Activated CD4-positive, alpha-beta T cell treated with anti-CD3 and anti-CD28 coated beads, Interleukin-2, amount 50 U/mL, for 4 hours (primary cell): ENCODE measurements around the gene ELOVL2.
"Not testable (repeated sequence)": the region's sequence is repeated elsewhere in the genome, so short reads cannot be mapped to it uniquely, and the experiment has no call there.

ENCODE experiments used
- DNase-seq, 2 experiments: peaks; one replicate each; pipeline ENCODE4 v3.0.0-alpha.2; 2020

The ELOVL2 gene

GRCh38 chr6:11017090-11017489, 27.0 kb downstream of the ELOVL2 start:
- DNase-seq = no peak

GRCh38 chr6:11016452-11016851, 27.7 kb downstream of the ELOVL2 start:
- DNase-seq = no peak

GRCh38 chr6:11015102-11015501, 29.0 kb downstream of the ELOVL2 start:
- no peak for DNase-seq

GRCh38 chr6:11013721-11014070, 30.4 kb downstream of the ELOVL2 start:
- DNase-seq = no peak

- no peak for DNase-seq
Measured at GRCh38 chr6:11012976-11013720, 31.0 kb downstream of the ELOVL2 start.

- DNase-seq = no peak
Measured at GRCh38 chr6:11012295-11012754, 31.8 kb downstream of the ELOVL2 start.

- DNase-seq = no peak
Measured at GRCh38 chr6:11011787-11012234, 32.3 kb downstream of the ELOVL2 start.

GRCh38 chr6:11009353-11009752, 34.8 kb downstream of the ELOVL2 start:
- DNase-seq = no peak

- no peak for DNase-seq
Measured at GRCh38 chr6:11008821-11009220, 35.3 kb downstream of the ELOVL2 start.

- DNase-seq = no peak
Measured at GRCh38 chr6:11007715-11008608, 36.1 kb downstream of the ELOVL2 start.

GRCh38 chr6:11006061-11006460, 38.0 kb downstream of the ELOVL2 start:
- no peak for DNase-seq

GRCh38 chr6:11003297-11003696, 40.8 kb downstream of the ELOVL2 start:
- not testable (repeated sequence) for DNase-seq

- no peak for DNase-seq
Measured at GRCh38 chr6:11002176-11002575, 41.9 kb downstream of the ELOVL2 start.

GRCh38 chr6:10999994-11000393, 44.1 kb downstream of the ELOVL2 start:
- no peak for DNase-seq

GRCh38 chr6:10995114-10995707, 48.9 kb downstream of the ELOVL2 start:
- no peak for DNase-seq

GRCh38 chr6:10993896-10994295, 50.2 kb downstream of the ELOVL2 start:
- DNase-seq = no peak

- no peak for DNase-seq
Measured at GRCh38 chr6:10991115-10991514, 53.0 kb downstream of the ELOVL2 start.

- DNase-seq = no peak
Measured at GRCh38 chr6:10989587-10989986, 54.5 kb downstream of the ELOVL2 start.

- DNase-seq = not testable (repeated sequence)
Measured at GRCh38 chr6:10984959-10985358, 59.1 kb downstream of the ELOVL2 start.

GRCh38 chr6:10981409-10981808, 62.7 kb downstream of the ELOVL2 start:
- no peak for DNase-seq

- no peak for DNase-seq
Measured at GRCh38 chr6:10979603-10980002, 64.5 kb downstream of the ELOVL2 start.

GRCh38 chr6:10977231-10977968, 66.7 kb downstream of the ELOVL2 start:
- no peak for DNase-seq

GRCh38 chr6:10976571-10976970, 67.5 kb downstream of the ELOVL2 start:
- DNase-seq = no peak
